ENCODE data around the gene SLC15A3.

GRCh38 chr11:60890696-60891095 is 61.3 kb downstream of the SLC15A3 start:
- no peak for TF ChIP-seq POLR2A (IDR thresholded peaks at IDR 0.05; ENCODE audit: low read depth)
- TF ChIP-seq, protein P1, sequence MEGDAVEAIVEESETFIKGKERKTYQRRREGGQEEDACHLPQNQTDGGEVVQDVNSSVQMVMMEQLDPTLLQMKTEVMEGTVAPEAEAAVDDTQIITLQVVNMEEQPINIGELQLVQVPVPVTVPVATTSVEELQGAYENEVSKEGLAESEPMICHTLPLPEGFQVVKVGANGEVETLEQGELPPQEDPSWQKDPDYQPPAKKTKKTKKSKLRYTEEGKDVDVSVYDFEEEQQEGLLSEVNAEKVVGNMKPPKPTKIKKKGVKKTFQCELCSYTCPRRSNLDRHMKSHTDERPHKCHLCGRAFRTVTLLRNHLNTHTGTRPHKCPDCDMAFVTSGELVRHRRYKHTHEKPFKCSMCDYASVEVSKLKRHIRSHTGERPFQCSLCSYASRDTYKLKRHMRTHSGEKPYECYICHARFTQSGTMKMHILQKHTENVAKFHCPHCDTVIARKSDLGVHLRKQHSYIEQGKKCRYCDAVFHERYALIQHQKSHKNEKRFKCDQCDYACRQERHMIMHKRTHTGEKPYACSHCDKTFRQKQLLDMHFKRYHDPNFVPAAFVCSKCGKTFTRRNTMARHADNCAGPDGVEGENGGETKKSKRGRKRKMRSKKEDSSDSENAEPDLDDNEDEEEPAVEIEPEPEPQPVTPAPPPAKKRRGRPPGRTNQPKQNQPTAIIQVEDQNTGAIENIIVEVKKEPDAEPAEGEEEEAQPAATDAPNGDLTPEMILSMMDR (IDR thresholded peaks at IDR 0.05): no peak
- TF ChIP-seq POLR2AphosphoS5 (IDR thresholded peaks at IDR 0.05): no peak
- no peak for TF ChIP-seq EP300 (IDR thresholded peaks at IDR 0.05)

All from esophagus muscularis mucosa (tissue), 4 donors.